Measurements from ENCODE around the gene MRPL9.

MRPL9 gene

GRCh38 chr1:151762941-151763921, at the start of gene MRPL9:
MRPL9 (minus strand) TSS chr1:151763496; CDS start chr1:151763479, 17 bp downstream.
- ChIA-PET POLR2A (ENCODE audit: low non-redundant PET) (no interaction called here), CTCF (interaction anchor here (0.5 to 1.2 kb wide), 4 partner anchors 23 to 229 kb away, joined by 3 to 4 read pairs (median 3); no protein-coding TSS in a partner anchor)
- peak within 1 kb of the TSS; percentile 90 for H3K27ac ChIP-seq
- TF ChIP-seq CTCF (conservative IDR thresholded peaks at IDR 0.05; ENCODE audit: low read depth) = no peak
- peak; percentile 90 for DNase-seq (ENCODE audit: low spot score)

GRCh38 chr1:151811181-151811580, 47.9 kb upstream of the MRPL9 start:
- POLR2A ChIA-PET (ENCODE audit: low non-redundant PET) = interaction anchor here (0.5 to 0.6 kb wide), 2 partner anchors 44 to 76 kb away, joined by 3 to 4 read pairs; no protein-coding TSS in a partner anchor
- CTCF ChIA-PET = no interaction called here
- no peak overlapping the region for H3K27ac ChIP-seq
- no peak for TF ChIP-seq CTCF (conservative IDR thresholded peaks at IDR 0.05; ENCODE audit: low read depth)
- DNase-seq (ENCODE audit: low spot score) = no peak

GRCh38 chr1:151809985-151810556, 46.8 kb upstream of the MRPL9 start:
- TF ChIP-seq CTCF (conservative IDR thresholded peaks at IDR 0.05; ENCODE audit: low read depth) = no peak
- ChIA-PET CTCF (no interaction called here), POLR2A (ENCODE audit: low non-redundant PET) (no interaction called here)
- DNase-seq (ENCODE audit: low spot score) = no peak
- no peak overlapping the region for H3K27ac ChIP-seq

GRCh38 chr1:151809290-151809984, 46.1 kb upstream of the MRPL9 start:
- no peak overlapping the region for H3K27ac ChIP-seq
- TF ChIP-seq CTCF (conservative IDR thresholded peaks at IDR 0.05; ENCODE audit: low read depth) = no peak
- no peak for DNase-seq (ENCODE audit: low spot score)
- ChIA-PET CTCF (no interaction called here), POLR2A (ENCODE audit: low non-redundant PET) (no interaction called here)

GRCh38 chr1:151807766-151808165, 44.5 kb upstream of the MRPL9 start:
- no peak for DNase-seq (ENCODE audit: low spot score)
- ChIA-PET POLR2A (ENCODE audit: low non-redundant PET) (no interaction called here), CTCF (no interaction called here)
- no peak overlapping the region for H3K27ac ChIP-seq
- TF ChIP-seq CTCF (conservative IDR thresholded peaks at IDR 0.05; ENCODE audit: low read depth) = no peak

- no peak overlapping the region for H3K27ac ChIP-seq
- CTCF ChIA-PET = interaction anchor here (1.2 kb wide), 1 partner anchor 9 kb away, joined by 3 read pairs; no protein-coding TSS in a partner anchor
- no peak for DNase-seq (ENCODE audit: low spot score)
- POLR2A ChIA-PET (ENCODE audit: low non-redundant PET) = no interaction called here
- no peak for TF ChIP-seq CTCF (conservative IDR thresholded peaks at IDR 0.05; ENCODE audit: low read depth)
Measured at GRCh38 chr1:151807131-151807530, 43.8 kb upstream of the MRPL9 start.

Data from RWPE1 (cell line).